Caco-2 (cell line): ENCODE data around the gene EGFL8. TPM values are rescaled to one million over a fixed set of nuclear protein-coding genes. Genes with fewer than 3 reads are reported as not detected.

Experiments
- BruUV-seq: library from RNA; stranded (reverse); fragments of 400-500 nt; replicated peaks from 2 replicates; lab custom pipeline; 2021; lab: Mats Ljungman, UMichigan
- CTCF ChIA-PET: fragments of 300-600 bp; sonication (Branson Sonifier 250); formaldehyde crosslinking; loops from one replicate; lab custom pipeline; 2022; ENCODE audit warnings: antibody characterized with exemption; lab: Charles Lee
- POLR2A ChIA-PET: fragments of 300-600 bp; sonication (Branson Sonifier 250); formaldehyde crosslinking; loops from one replicate; lab custom pipeline; 2022; ENCODE audit warnings: antibody characterized with exemption; lab: Charles Lee
- DNase-seq, 2 experiments: peaks; one replicate each; pipeline versions ENCODE4 v3.0.0 to v3.0.0-alpha.2; 2020 to 2022
- H3K27me3 ChIP-seq: replicated peaks from 2 replicates; pipeline ENCODE4 v1.6.0; 2011; ENCODE audit warnings: low read length; ENCODE audit not compliant: control insufficient read depth, insufficient read depth
- H3K36me3 ChIP-seq: 2 replicates; pipeline ENCODE4 v1.5.1; 2011; ENCODE audit warnings: low read length; ENCODE audit not compliant: control insufficient read depth, insufficient read depth
- H3K4me1 ChIP-seq: fragments of 250-450 bp; sonication (Bioruptor Pico); 2 replicates; pipeline ENCODE4 v1.5.1; 2020; ENCODE audit warnings: mild to moderate bottlenecking
- H3K4me3 ChIP-seq: 2 replicates; pipeline ENCODE4 v1.5.1; 2011; ENCODE audit warnings: low read depth, mild to moderate bottlenecking, control low read depth, low read length
- H3K9me3 ChIP-seq: fragments of 250-450 bp; sonication (Bioruptor Pico); 2 replicates; pipeline ENCODE4 v1.5.1; 2020; ENCODE audit warnings: mild to moderate bottlenecking, moderate library complexity
- H3K27ac Mint-ChIP-seq: one replicate; pipeline ENCODE4 v1.8.0; 2022; ENCODE audit warnings: mixed read lengths; ENCODE audit not compliant: unreplicated experiment
- H3K27me3 Mint-ChIP-seq: one replicate; pipeline ENCODE4 v1.8.0; 2022; ENCODE audit warnings: mixed read lengths; ENCODE audit not compliant: insufficient read depth, unreplicated experiment
- H3K36me3 Mint-ChIP-seq: one replicate; pipeline ENCODE4 v1.8.0; 2022; ENCODE audit warnings: mild to moderate bottlenecking, mixed read lengths; ENCODE audit not compliant: insufficient read depth, unreplicated experiment
- H3K4me1 Mint-ChIP-seq: one replicate; pipeline ENCODE4 v1.8.0; 2022; ENCODE audit warnings: low read depth, mixed read lengths; ENCODE audit not compliant: unreplicated experiment
- H3K4me3 Mint-ChIP-seq: one replicate; pipeline ENCODE4 v1.8.0; 2022; ENCODE audit warnings: mild to moderate bottlenecking, moderate library complexity, mixed read lengths; ENCODE audit not compliant: unreplicated experiment
- H3K9me3 Mint-ChIP-seq: one replicate; pipeline ENCODE4 v1.8.0; 2022; ENCODE audit warnings: mixed read lengths; ENCODE audit not compliant: unreplicated experiment
- intact Hi-C: fragments of 100-400 bp; cut with micrococcal nuclease; formaldehyde crosslinking; loops from one replicate; pipeline ENCODE4 v1.10.0; 2022; ENCODE audit not compliant: unreplicated experiment
- total RNA-seq: library from RNA; stranded (reverse); gene quantifications from 2 replicates; pipeline ENCODE4 v1.2.3, GENCODE V29; 2022
- TF ChIP-seq, protein P1 (sequence below), 2 experiments: fragments of 200-600 bp in 1 of 2; IDR thresholded peaks; 1 replicate in 1 of 2; 2 replicates in 1 of 2; pipeline versions ENCODE4 v1.5.1 to v1.8.0; 2011 to 2022; ENCODE audit warnings: antibody characterized with exemption in 1 of 2, control low read depth in 1 of 2, inconsistent platforms in 1 of 2, low read depth in 1 of 2, low read length in 1 of 2, mild to moderate bottlenecking in 1 of 2, moderate library complexity in 1 of 2; ENCODE audit not compliant: insufficient read depth in 1 of 2, severe bottlenecking in 1 of 2, unreplicated experiment in 1 of 2

EGFL8 gene
- total RNA-seq, 1 experiment from 2014 or later, result 45.0 TPM

DNA sequence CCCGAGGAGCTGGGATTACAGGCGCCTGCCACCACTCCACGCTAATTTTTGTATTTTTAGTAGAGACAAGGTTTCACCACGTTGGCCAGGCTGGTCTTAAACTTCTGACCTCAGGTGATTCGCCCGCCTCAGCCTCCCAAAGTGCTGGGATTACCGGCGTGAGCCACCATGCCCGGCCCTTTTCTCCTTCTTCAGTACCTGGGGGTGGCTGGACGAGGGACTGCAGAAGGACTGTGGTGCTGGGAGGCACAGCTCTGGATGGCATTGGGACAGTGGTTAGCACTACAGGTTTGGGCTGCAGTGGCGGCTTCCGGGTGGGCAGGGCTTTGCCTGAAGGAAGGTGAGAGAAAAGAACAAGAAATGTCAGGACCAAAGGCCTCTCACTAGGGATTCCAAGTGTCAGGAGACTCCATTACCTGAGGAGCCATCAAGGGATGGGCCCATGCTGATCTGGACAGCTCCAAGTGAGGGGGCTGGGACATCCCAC is 43.8 kb upstream of the EGFL8 start:
- POLR2A ChIA-PET, result no interaction called here
- CTCF ChIA-PET, result no interaction called here
- H3K4me3 ChIP-seq, result no peak overlapping the region
- TF ChIP-seq, protein P1, sequence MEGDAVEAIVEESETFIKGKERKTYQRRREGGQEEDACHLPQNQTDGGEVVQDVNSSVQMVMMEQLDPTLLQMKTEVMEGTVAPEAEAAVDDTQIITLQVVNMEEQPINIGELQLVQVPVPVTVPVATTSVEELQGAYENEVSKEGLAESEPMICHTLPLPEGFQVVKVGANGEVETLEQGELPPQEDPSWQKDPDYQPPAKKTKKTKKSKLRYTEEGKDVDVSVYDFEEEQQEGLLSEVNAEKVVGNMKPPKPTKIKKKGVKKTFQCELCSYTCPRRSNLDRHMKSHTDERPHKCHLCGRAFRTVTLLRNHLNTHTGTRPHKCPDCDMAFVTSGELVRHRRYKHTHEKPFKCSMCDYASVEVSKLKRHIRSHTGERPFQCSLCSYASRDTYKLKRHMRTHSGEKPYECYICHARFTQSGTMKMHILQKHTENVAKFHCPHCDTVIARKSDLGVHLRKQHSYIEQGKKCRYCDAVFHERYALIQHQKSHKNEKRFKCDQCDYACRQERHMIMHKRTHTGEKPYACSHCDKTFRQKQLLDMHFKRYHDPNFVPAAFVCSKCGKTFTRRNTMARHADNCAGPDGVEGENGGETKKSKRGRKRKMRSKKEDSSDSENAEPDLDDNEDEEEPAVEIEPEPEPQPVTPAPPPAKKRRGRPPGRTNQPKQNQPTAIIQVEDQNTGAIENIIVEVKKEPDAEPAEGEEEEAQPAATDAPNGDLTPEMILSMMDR (IDR thresholded peaks at IDR 0.05; ENCODE audit: insufficient read depth in 1 of 2, low read depth in 1 of 2, low read length in 1 of 2, severe bottlenecking in 1 of 2, unreplicated experiment in 1 of 2), result no peak
- H3K27me3 ChIP-seq, result no peaks in the 10 kb centered on the region
- H3K4me3 Mint-ChIP-seq, result no peak overlapping the region
- peaks cover 4% of the 10 kb centered on the region for H3K4me1 ChIP-seq
- no peaks in the 10 kb centered on the region for H3K9me3 ChIP-seq
- BruUV-seq, result no TSS peak
- peaks cover 59% of the 10 kb centered on the region for H3K36me3 Mint-ChIP-seq
- no peaks in the 10 kb centered on the region for H3K9me3 Mint-ChIP-seq
- intact Hi-C loops, result no loop called here
- H3K4me1 Mint-ChIP-seq, result peaks cover 18% of the 10 kb centered on the region
- no peaks in the 10 kb centered on the region for H3K27me3 Mint-ChIP-seq
- DNase-seq, result no peak
- H3K36me3 ChIP-seq, result peaks cover 5% of the 10 kb centered on the region
- H3K27ac Mint-ChIP-seq, result peak overlapping the region; percentile 54

GRCh38 chr6:32123681-32124080 is 40.7 kb upstream of the EGFL8 start:
- Mint-ChIP-seq H3K4me3 (no peak overlapping the region), H3K36me3 (peaks cover 67% of the 10 kb centered on the region)

DNA sequence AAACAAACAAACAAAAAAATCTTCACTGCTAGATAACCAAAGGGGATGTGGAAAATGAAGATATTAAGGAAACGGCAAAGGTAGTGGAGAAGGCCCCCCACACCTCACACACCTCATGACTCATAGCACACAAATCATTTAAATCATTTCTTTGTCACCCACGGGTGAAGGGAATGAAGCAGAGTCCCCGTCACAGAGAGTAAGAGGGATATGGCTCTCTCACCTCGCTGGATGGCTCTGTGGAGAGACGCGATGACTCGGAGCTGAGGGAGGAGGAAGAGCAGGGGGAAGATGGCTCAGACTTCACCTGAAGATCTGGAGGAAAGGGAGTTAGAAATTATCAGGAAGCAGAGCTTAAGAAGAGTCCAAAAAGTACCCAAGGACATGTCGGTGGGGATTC is 37.5 kb upstream of the EGFL8 start:
- TF ChIP-seq, protein P1 (IDR thresholded peaks at IDR 0.05; ENCODE audit: insufficient read depth in 1 of 2, low read depth in 1 of 2, low read length in 1 of 2, severe bottlenecking in 1 of 2, unreplicated experiment in 1 of 2), result no peak
- Mint-ChIP-seq H3K9me3 (no peaks in the 10 kb centered on the region), H3K36me3 (peaks cover 51% of the 10 kb centered on the region), H3K4me3 (peak overlapping the region; percentile 99), H3K4me1 (peaks cover 20% of the 10 kb centered on the region), H3K27me3 (no peaks in the 10 kb centered on the region), H3K27ac (peak overlapping the region; percentile 99)
- no peak for DNase-seq
- no peaks in the 10 kb centered on the region for H3K9me3 ChIP-seq
- POLR2A ChIA-PET, result interaction anchor here (2.3 kb wide), 1 partner anchor 69 kb away, joined by 13 read pairs; no protein-coding TSS in a partner anchor
- CTCF ChIA-PET, result no interaction called here
- peak overlapping the region; percentile 75 for H3K4me3 ChIP-seq
- H3K4me1 ChIP-seq, result peaks cover 17% of the 10 kb centered on the region
- no peaks in the 10 kb centered on the region for H3K27me3 ChIP-seq
- 0 out of 2 replicates have a peak, but pooled peaks cover 1% of the 10 kb centered on the region for H3K36me3 ChIP-seq
- BruUV-seq, result no TSS peak
- intact Hi-C loops, result no loop called here

More at GRCh38 chr6:32123681-32124080, 40.7 kb upstream of the EGFL8 start:
- intact Hi-C loops, result no loop called here
- no peak overlapping the region for H3K4me3 ChIP-seq
- H3K36me3 ChIP-seq, result 0 out of 2 replicates have a peak, but pooled peaks cover 1% of the 10 kb centered on the region
- ChIA-PET CTCF (no interaction called here), POLR2A (no interaction called here)
- no peak for DNase-seq
- Mint-ChIP-seq H3K27me3 (no peaks in the 10 kb centered on the region), H3K4me1 (peaks cover 26% of the 10 kb centered on the region), H3K9me3 (no peaks in the 10 kb centered on the region), H3K27ac (no peak overlapping the region)
- H3K27me3 ChIP-seq, result no peaks in the 10 kb centered on the region
- H3K9me3 ChIP-seq, result no peaks in the 10 kb centered on the region
- BruUV-seq, result no TSS peak
- H3K4me1 ChIP-seq, result peaks cover 15% of the 10 kb centered on the region
- TF ChIP-seq, protein P1 (IDR thresholded peaks at IDR 0.05; ENCODE audit: insufficient read depth in 1 of 2, low read depth in 1 of 2, low read length in 1 of 2, severe bottlenecking in 1 of 2, unreplicated experiment in 1 of 2), result no peak
